ENCODE data around the gene MYBBP1A. TPM values are rescaled to one million over a fixed set of nuclear protein-coding genes. Genes with fewer than 3 reads are reported as not detected.

Gene MYBBP1A
- total RNA-seq, 1 donor from 2014 or later, result 47.9 TPM

DNA sequence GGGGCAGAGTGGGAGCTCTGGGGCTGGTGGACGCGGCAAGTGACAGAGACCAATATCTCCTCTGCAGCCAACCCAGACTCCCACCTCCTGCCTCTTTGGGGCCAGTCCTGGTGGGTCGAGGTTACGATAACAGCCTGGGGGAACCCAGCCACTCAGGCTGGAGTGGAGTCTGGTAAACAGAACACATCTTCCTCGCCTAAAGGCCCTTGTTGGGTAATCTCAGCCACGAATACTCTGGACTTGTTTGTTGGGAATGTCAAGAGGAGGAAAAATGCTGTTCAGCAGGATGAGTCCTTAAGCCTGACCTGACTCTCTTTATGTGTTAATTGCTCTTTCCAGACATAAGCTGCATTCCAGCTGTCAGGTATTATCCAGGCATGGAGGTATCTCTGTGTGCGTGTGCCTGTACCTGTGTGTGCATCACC, 64.5 kb downstream of the MYBBP1A start:
- H3K36me3 Mint-ChIP-seq (ENCODE audit: unreplicated experiment), result no peaks in the 10 kb centered on the region
- H3K4me1 Mint-ChIP-seq (ENCODE audit: unreplicated experiment), result no peaks in the 10 kb centered on the region
- H3K4me3 Mint-ChIP-seq (ENCODE audit: unreplicated experiment), result no peak overlapping the region
- H3K27me3 Mint-ChIP-seq (ENCODE audit: unreplicated experiment), result peaks cover 15% of the 10 kb centered on the region
- no peaks in the 10 kb centered on the region for H3K9me3 Mint-ChIP-seq (ENCODE audit: unreplicated experiment)
- TF ChIP-seq, protein P1, sequence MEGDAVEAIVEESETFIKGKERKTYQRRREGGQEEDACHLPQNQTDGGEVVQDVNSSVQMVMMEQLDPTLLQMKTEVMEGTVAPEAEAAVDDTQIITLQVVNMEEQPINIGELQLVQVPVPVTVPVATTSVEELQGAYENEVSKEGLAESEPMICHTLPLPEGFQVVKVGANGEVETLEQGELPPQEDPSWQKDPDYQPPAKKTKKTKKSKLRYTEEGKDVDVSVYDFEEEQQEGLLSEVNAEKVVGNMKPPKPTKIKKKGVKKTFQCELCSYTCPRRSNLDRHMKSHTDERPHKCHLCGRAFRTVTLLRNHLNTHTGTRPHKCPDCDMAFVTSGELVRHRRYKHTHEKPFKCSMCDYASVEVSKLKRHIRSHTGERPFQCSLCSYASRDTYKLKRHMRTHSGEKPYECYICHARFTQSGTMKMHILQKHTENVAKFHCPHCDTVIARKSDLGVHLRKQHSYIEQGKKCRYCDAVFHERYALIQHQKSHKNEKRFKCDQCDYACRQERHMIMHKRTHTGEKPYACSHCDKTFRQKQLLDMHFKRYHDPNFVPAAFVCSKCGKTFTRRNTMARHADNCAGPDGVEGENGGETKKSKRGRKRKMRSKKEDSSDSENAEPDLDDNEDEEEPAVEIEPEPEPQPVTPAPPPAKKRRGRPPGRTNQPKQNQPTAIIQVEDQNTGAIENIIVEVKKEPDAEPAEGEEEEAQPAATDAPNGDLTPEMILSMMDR (IDR thresholded peaks at IDR 0.05), result no peak
- no peak overlapping the region for H3K27ac Mint-ChIP-seq (ENCODE audit: unreplicated experiment)
- DNase-seq (ENCODE audit: extremely low spot score, unreplicated experiment), result no peak

DNA sequence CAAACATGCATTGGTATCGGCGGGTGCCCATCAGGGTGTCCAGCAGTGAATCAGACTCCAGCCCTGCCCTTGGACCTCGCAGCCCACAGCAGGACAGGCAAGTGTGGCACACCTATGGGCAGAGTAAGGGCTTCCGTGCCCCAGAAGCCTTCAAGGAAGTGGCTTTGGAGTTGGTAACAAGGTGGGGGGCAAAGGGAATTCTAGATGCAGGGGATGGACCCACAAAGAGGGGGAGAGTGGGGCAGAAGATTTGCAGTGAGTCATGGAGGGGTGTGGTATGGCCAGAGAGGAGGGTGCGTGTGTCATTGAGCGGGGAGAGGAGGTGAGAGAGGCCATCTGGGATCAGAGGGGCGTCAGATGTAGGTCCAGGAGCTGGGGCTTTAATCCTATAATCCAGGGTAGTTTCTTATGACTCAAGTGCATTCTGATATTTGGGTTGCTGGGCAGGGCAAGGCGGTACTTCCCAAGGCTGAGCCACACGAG, 65.0 kb downstream of the MYBBP1A start:
- H3K36me3 Mint-ChIP-seq (ENCODE audit: unreplicated experiment), result no peaks in the 10 kb centered on the region
- DNase-seq (ENCODE audit: extremely low spot score, unreplicated experiment), result no peak
- TF ChIP-seq, protein P1 (IDR thresholded peaks at IDR 0.05), result no peak
- no peaks in the 10 kb centered on the region for H3K9me3 Mint-ChIP-seq (ENCODE audit: unreplicated experiment)
- no peaks in the 10 kb centered on the region for H3K4me1 Mint-ChIP-seq (ENCODE audit: unreplicated experiment)
- H3K27me3 Mint-ChIP-seq (ENCODE audit: unreplicated experiment), result peaks cover 15% of the 10 kb centered on the region
- H3K27ac Mint-ChIP-seq (ENCODE audit: unreplicated experiment), result no peak overlapping the region
- no peak overlapping the region for H3K4me3 Mint-ChIP-seq (ENCODE audit: unreplicated experiment)

DNA sequence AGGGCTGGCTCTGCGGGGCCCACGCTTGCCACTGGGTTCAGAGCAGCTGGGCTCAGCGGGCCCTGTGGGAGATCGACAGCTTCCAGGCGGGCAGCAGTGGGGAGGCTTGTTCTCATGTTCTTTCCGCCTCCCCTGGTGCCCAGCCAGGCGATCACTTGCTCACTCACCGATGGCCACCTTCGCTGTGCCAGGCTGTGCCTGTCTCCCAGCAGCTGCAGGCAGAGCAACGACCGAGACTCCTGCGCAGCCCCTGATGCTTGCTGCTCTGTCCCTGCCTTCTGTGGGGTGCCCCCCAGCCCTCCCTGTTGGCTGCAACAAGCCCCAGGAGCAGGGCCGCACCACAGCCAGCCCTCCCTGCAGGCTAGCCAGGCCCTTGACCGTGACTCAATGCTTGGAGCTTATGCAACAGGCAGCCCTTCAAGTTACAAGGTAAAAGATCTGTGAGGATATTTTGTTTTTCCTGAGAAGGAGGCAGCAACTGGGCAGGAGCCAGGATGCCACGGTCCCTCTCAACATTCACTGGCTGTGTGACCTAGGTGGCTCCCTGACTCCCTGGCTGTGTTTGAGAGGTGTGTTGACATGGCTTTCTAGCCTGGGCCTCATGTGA, 66.1 kb downstream of the MYBBP1A start:
- no peak overlapping the region for H3K27ac Mint-ChIP-seq (ENCODE audit: unreplicated experiment)
- no peaks in the 10 kb centered on the region for H3K4me1 Mint-ChIP-seq (ENCODE audit: unreplicated experiment)
- peaks cover 13% of the 10 kb centered on the region for H3K27me3 Mint-ChIP-seq (ENCODE audit: unreplicated experiment)
- H3K36me3 Mint-ChIP-seq (ENCODE audit: unreplicated experiment), result no peaks in the 10 kb centered on the region
- no peaks in the 10 kb centered on the region for H3K9me3 Mint-ChIP-seq (ENCODE audit: unreplicated experiment)
- no peak for DNase-seq (ENCODE audit: extremely low spot score, unreplicated experiment)
- TF ChIP-seq, protein P1 (IDR thresholded peaks at IDR 0.05), result no peak
- H3K4me3 Mint-ChIP-seq (ENCODE audit: unreplicated experiment), result no peak overlapping the region

Other genes starting within 250 kb of the MYBBP1A start
- gene UBE2G1, start 188.7 kb downstream of the MYBBP1A start, total RNA-seq, result 61.4 and 65.1 TPM in 2 replicates
- gene SPNS3, start 121.4 kb downstream of the MYBBP1A start, total RNA-seq, result not detected in 2 replicates
- 0.31 TPM in 1 of 2 replicates, not detected in the other for gene SPNS2, start 56.5 kb downstream of the MYBBP1A start, total RNA-seq
- not detected in 2 replicates for gene GGT6, start 5.2 kb upstream of the MYBBP1A start, total RNA-seq
- gene SMTNL2, start 29.1 kb upstream of the MYBBP1A start, total RNA-seq, result 1.7 and 2.8 TPM in 2 replicates
- gene ALOX15, start 86.3 kb upstream of the MYBBP1A start, total RNA-seq, result not detected in 2 replicates
- gene PELP1, start 148.8 kb upstream of the MYBBP1A start, total RNA-seq, result 60.5 and 60.7 TPM in 2 replicates
- 19.4 and 23.6 TPM in 2 replicates for gene ARRB2, start 155.2 kb upstream of the MYBBP1A start, total RNA-seq
- 15.3 and 19.4 TPM in 2 replicates for gene MED11, start 176.0 kb upstream of the MYBBP1A start, total RNA-seq
- gene ZMYND15, start 184.4 kb upstream of the MYBBP1A start, total RNA-seq, result 0.55 and 0.99 TPM in 2 replicates
- 11.0 and 12.8 TPM in 2 replicates for gene CXCL16, start 184.5 kb upstream of the MYBBP1A start, total RNA-seq
- gene TM4SF5, start 216.5 kb upstream of the MYBBP1A start, total RNA-seq, result not detected in 2 replicates
- gene VMO1, start 231.0 kb upstream of the MYBBP1A start, total RNA-seq, result 1.9 and 2.4 TPM in 2 replicates
- gene GLTPD2, start 233.6 kb upstream of the MYBBP1A start, total RNA-seq, result not detected in 2 replicates
- gene PSMB6, start 240.8 kb upstream of the MYBBP1A start, total RNA-seq, result 119 TPM in 2 replicates